GM12878 (cell line): ENCODE data around the gene MAPKAPK2. TPM values are rescaled to one million over a fixed set of nuclear protein-coding genes. Genes with fewer than 3 reads are reported as not detected.

Experiments
- ATAC-seq: fragments of 200-7000 bp; cut with Tn5 transposase; 3 replicates; pipeline ENCODE4 v1.9.1; 2020; ENCODE audit warnings: mild to moderate bottlenecking, moderate library complexity
- BruUV-seq: library from RNA; stranded (reverse); fragments of 400-500 nt; replicated peaks from 2 replicates; lab custom pipeline; 2021; lab: Mats Ljungman, UMichigan
- CTCF ChIA-PET: fragments of 300-600 bp; sonication (Branson Sonifier 250); formaldehyde crosslinking; extraction: SDS; loops from one replicate; lab custom pipeline; 2021; ENCODE audit warnings: inconsistent platforms; lab: Yijun Ruan, JAX
- POLR2A ChIA-PET: fragments of 350-600 bp; formaldehyde crosslinking; extraction: SDS; loops from one replicate; lab custom pipeline; 2021; ENCODE audit warnings: inconsistent platforms; lab: Charles Lee
- RAD21 ChIA-PET: fragments of 300-600 bp; sonication (Branson Sonifier 250); formaldehyde crosslinking; loops from one replicate; lab custom pipeline; 2023; ENCODE audit warnings: antibody characterized with exemption; ENCODE audit not compliant: unreplicated experiment; lab: Charles Lee
- SMC1A ChIA-PET: fragments of 300-600 bp; sonication (Branson Sonifier 250); formaldehyde crosslinking; loops from one replicate; lab custom pipeline; 2023; ENCODE audit not compliant: unreplicated experiment, uncharacterized antibody; lab: Charles Lee
- DNase-seq: peaks from one replicate; pipeline ENCODE4 v3.0.0-alpha.2; 2011; ENCODE audit warnings: low read depth, low spot score
- FAIRE-seq: peaks from 3 replicates; lab custom pipeline; 2011; peaks lifted over from hg19 to GRCh38; lab: Jason Lieb, UNC
- H2AFZ ChIP-seq: 2 replicates; pipeline ENCODE4 v1.6.0; 2011; ENCODE audit warnings: low read depth, low read length, control low read depth; ENCODE audit not compliant: control insufficient read depth
- H3K27ac ChIP-seq: 2 replicates; pipeline ENCODE4 v1.5.1; 2011; ENCODE audit warnings: control low read depth; ENCODE audit not compliant: control insufficient read depth, insufficient read depth
- H3K27me3 ChIP-seq, 2 experiments: replicated peaks in 1 of 2; 2 replicates each; pipeline versions ENCODE4 v1.6.0 to v1.6.1; 2011; ENCODE audit warnings: low read length in 1 of 2; ENCODE audit not compliant: control insufficient read depth in 2 of 2, insufficient read depth in 2 of 2
- H3K36me3 ChIP-seq, 2 experiments: 2 replicates each; pipeline ENCODE4 v1.5.1; 2011; ENCODE audit warnings: low read length in 1 of 2; ENCODE audit not compliant: control insufficient read depth in 2 of 2, insufficient read depth in 2 of 2
- H3K4me1 ChIP-seq: 2 replicates; pipeline ENCODE4 v1.6.1; 2011; ENCODE audit warnings: mild to moderate bottlenecking, low read length, moderate library complexity, mixed read lengths; ENCODE audit not compliant: control insufficient read depth, insufficient read depth
- H3K4me2 ChIP-seq: 2 replicates; pipeline ENCODE4 v1.6.0; 2011; ENCODE audit warnings: control low read depth; ENCODE audit not compliant: control insufficient read depth, insufficient read depth
- H3K4me3 ChIP-seq: fragments of 200-600 bp; sonication (generic); 2 replicates; pipeline ENCODE4 v1.5.1; 2016
- H3K79me2 ChIP-seq: 2 replicates; pipeline ENCODE4 v1.6.0; 2011; ENCODE audit warnings: low read length; ENCODE audit not compliant: control insufficient read depth, insufficient read depth
- H3K9ac ChIP-seq: 2 replicates; pipeline ENCODE4 v1.8.0; 2011; ENCODE audit warnings: low read length, control low read depth, mixed read lengths; ENCODE audit not compliant: control insufficient read depth, insufficient read depth
- H3K9me3 ChIP-seq: replicated peaks from 3 replicates; pipeline ENCODE4 v1.5.1; 2011; ENCODE audit warnings: mild to moderate bottlenecking, low read length; ENCODE audit not compliant: control insufficient read depth, insufficient read depth
- H4K20me1 ChIP-seq: 2 replicates; pipeline ENCODE4 v1.6.0; 2011; ENCODE audit not compliant: control insufficient read depth, insufficient read depth
- CEBPZ ChIP-seq: fragments of 150-350 bp; IDR thresholded peaks from 2 replicates; pipeline ENCODE4 v1.6.1; 2016; ENCODE audit warnings: low read depth, low read length
- CREM ChIP-seq: IDR thresholded peaks from 2 replicates; pipeline ENCODE4 v1.6.1; 2014; ENCODE audit warnings: antibody characterized with exemption, low read depth
- ELK1 ChIP-seq: IDR thresholded peaks from 2 replicates; pipeline ENCODE4 v1.6.1; 2012; ENCODE audit warnings: low read depth, low read length, improper control_type of control experiment
- ESRRA ChIP-seq: IDR thresholded peaks from 2 replicates; pipeline ENCODE4 v1.6.1; 2012; ENCODE audit warnings: mild to moderate bottlenecking, low read length, improper control_type of control experiment
- HDGF ChIP-seq: fragments of 450-650 bp; IDR thresholded peaks from 2 replicates; pipeline ENCODE4 v1.6.1; 2016; ENCODE audit warnings: antibody characterized with exemption
- IKZF1 ChIP-seq: fragments of 450-650 bp; conservative IDR thresholded peaks from 2 replicates; pipeline ENCODE4 v1.6.1; 2017; ENCODE audit warnings: antibody characterized with exemption, mild to moderate bottlenecking
- IRF3 ChIP-seq: fragments of 450-650 bp; IDR thresholded peaks from 2 replicates; pipeline ENCODE4 v1.6.1; 2014; ENCODE audit warnings: mild to moderate bottlenecking
- MEF2A ChIP-seq: IDR thresholded peaks from 2 replicates; pipeline ENCODE4 v1.6.1; 2011; ENCODE audit warnings: low read depth, mild to moderate bottlenecking, low read length, moderate library complexity; ENCODE audit not compliant: insufficient read depth
- NBN ChIP-seq: fragments of 450-650 bp; IDR thresholded peaks from 2 replicates; pipeline ENCODE4 v1.6.1; 2016
- RAD51 ChIP-seq: fragments of 450-650 bp; IDR thresholded peaks from 2 replicates; pipeline ENCODE4 v1.6.1; 2016; ENCODE audit warnings: moderate library complexity, mild to moderate bottlenecking, inconsistent platforms
- SIN3A ChIP-seq: IDR thresholded peaks from 2 replicates; pipeline ENCODE4 v1.6.1; 2012; ENCODE audit warnings: low read depth, low read length, improper control_type of control experiment
- SREBF1 ChIP-seq: IDR thresholded peaks from 2 replicates; pipeline ENCODE4 v1.6.1; 2012; ENCODE audit warnings: mild to moderate bottlenecking, low read length
- SUZ12 ChIP-seq: fragments of 200-600 bp; sonication (generic); IDR thresholded peaks from one replicate; pipeline ENCODE4 v1.6.1; 2018; ENCODE audit warnings: antibody characterized with exemption, mild to moderate bottlenecking; ENCODE audit not compliant: unreplicated experiment
- YY1 ChIP-seq: IDR thresholded peaks from 2 replicates; pipeline ENCODE4 v1.6.1; 2011; ENCODE audit warnings: low read depth, mild to moderate bottlenecking, low read length
- ZNF217 ChIP-seq: fragments of 450-650 bp; IDR thresholded peaks from 2 replicates; pipeline ENCODE4 v1.6.1; 2017; ENCODE audit warnings: antibody characterized with exemption, mild to moderate bottlenecking
- ZNF384 ChIP-seq: IDR thresholded peaks from 2 replicates; pipeline ENCODE4 v1.6.1; 2012; ENCODE audit warnings: low read depth, mild to moderate bottlenecking, low read length, improper control_type of control experiment, borderline replicate concordance
- ZSCAN29 ChIP-seq: fragments of 450-650 bp; IDR thresholded peaks from 2 replicates; pipeline ENCODE4 v1.6.1; 2017; ENCODE audit warnings: mild to moderate bottlenecking, moderate library complexity
- WGBS: methylation state at CpG from one replicate; pipeline ENCODE4 v1.1.6; 2016; ENCODE audit warnings: low lambda C conversion rate; ENCODE audit not compliant: insufficient replicate concordance, insufficient coverage; ENCODE audit errors: missing lambda C conversion rate; 5-methylcytosine and 5-hydroxymethylcytosine counted together
- in situ Hi-C: fragments of 300-500 bp; cut with MboI; formaldehyde crosslinking; loops from 9 replicates; pipeline ENCODE4 v1.14.3; 2018; ENCODE audit warnings: mixed read lengths
- intact Hi-C: fragments of 100-400 bp; cut with micrococcal nuclease; formaldehyde crosslinking; loops from one replicate; pipeline ENCODE4 v1.14.2; 2022; ENCODE audit not compliant: unreplicated experiment
- polyA plus RNA-seq, 11 experiments: library from polyadenylated mRNA; depleted of rRNA in 4 of 11; unstranded in 6 of 11; stranded (reverse) in 5 of 11; fragments of >200 nt; fragmentation: Nextera tagmentation in 4 of 11; fragmentation: Illumina TruSeq in 1 of 11; extraction: Ambion mirVana in 4 of 11; extraction: Trizol in 1 of 11; gene quantifications; 1 replicate in 1 of 11; 2 replicates in 10 of 11; pipeline versions ENCODE4 v1.2.1 to v1.2.3, GENCODE V29; 2011 to 2016; ENCODE audit warnings: inconsistent platforms in 2 of 11, missing spikeins in 2 of 11, low read depth in 1 of 11
- total RNA-seq, 4 experiments: library from RNA; depleted of rRNA in 3 of 4; stranded (reverse); fragments of >200 nt in 3 of 4; fragmentation: Illumina TruSeq in 1 of 4; extraction: Trizol in 1 of 4; gene quantifications; 2 replicates each; pipeline versions ENCODE4 v1.2.1 to v1.2.3, GENCODE V29; 2013 to 2021

Gene MAPKAPK2
- total and polyA plus RNA-seq, 10 of the 15 experiments (the other 5 are each of a cell fraction or from before 2014, with no cell fraction given), result 0.72 to 92.2 (median 49.3) TPM

- SMC1A ChIA-PET, result interaction anchor here (0.8 to 17.9 kb wide), 21 partner anchors 10 to 219 kb away, joined by 3 to 222 read pairs (median 6); partner anchors contain the start of genes FCMR, IL10, IL19 and MAPKAPK2
- no peak for FAIRE-seq
- TF ChIP-seq ZNF384, result peak; percentile 50
- no peak for TF ChIP-seq YY1
- no peak for TF ChIP-seq ZNF217
- no peak for TF ChIP-seq ELK1
- no peak for TF ChIP-seq CREM
- TF ChIP-seq SIN3A, result no peak
- no peak for TF ChIP-seq CEBPZ
- no peak for TF ChIP-seq IKZF1
- peak; percentile 34; the same call in 1 of the 2 replicates for TF ChIP-seq MEF2A
- TF ChIP-seq SUZ12, result no peak
- TF ChIP-seq NBN, result 0 out of 2 replicates have a peak, but pooled peaks have one; percentile 31
- no peak for TF ChIP-seq ZSCAN29
- no peak for TF ChIP-seq ESRRA
- no peak for TF ChIP-seq RAD51
- TF ChIP-seq IRF3, result no peak
- TF ChIP-seq HDGF, result 0 out of 2 replicates have a peak, but pooled peaks have one; percentile 29
- TF ChIP-seq SREBF1, result no peak
- TF ChIP-seq, all 136 proteins: peak for 4
- Histone ChIP-seq H3K4me1 (peaks cover 63% of the 10 kb centered on the region), H3K4me2 (peak overlapping the region; percentile 43), H3K9me3 (no peaks in the 10 kb centered on the region), H3K36me3 (no peaks in the 10 kb centered on the region; a peak in 1 of 4 replicates), H3K79me2 (peaks cover 65% of the 10 kb centered on the region), H3K4me3 (no peak overlapping the region), H3K27me3 (no peaks in the 10 kb centered on the region), H2AFZ (no peak overlapping the region), H3K9ac (no peak overlapping the region), H4K20me1 (no peaks in the 10 kb centered on the region), H3K27ac (peak overlapping the region; percentile 17)
- ChIA-PET POLR2A (interaction anchor here (0.7 to 21.4 kb wide), 12 partner anchors 10 to 204 kb away, joined by 3 to 334 read pairs (median 4); partner anchors contain the start of genes DYRK3 and MAPKAPK2), CTCF (interaction anchor here (0.6 to 4.3 kb wide), 22 partner anchors 8 to 267 kb away, joined by 3 to 30 read pairs (median 4); partner anchors contain the start of gene DYRK3), RAD21 (interaction anchor here (0.6 to 5.0 kb wide), 14 partner anchors 10 to 95 kb away, joined by 3 to 30 read pairs (median 4); partner anchors contain the start of gene DYRK3)
- intact Hi-C loops, result loop anchor here (5.0 kb wide), 2 partner anchors 107 to 208 kb away; partner anchors contain the start of gene FCMR
- BruUV-seq, result no TSS peak
- 67% methylated on average over 8 of the region's 9 CpGs for WGBS
- in situ Hi-C loops, result no loop called here
- DNase-seq (no peak), ATAC-seq (peak; percentile 1; the same call in 2 of the 3 replicates)
These were observed 29.8 kb downstream of the MAPKAPK2 start for GRCh38 chr1:206714331-206715058.
